ENCODE measurements around the gene EEF2K.

- TF ChIP-seq CTCF (IDR thresholded peaks at IDR 0.05) (no peak), EP300 (IDR thresholded peaks at IDR 0.05) (no peak)
These were observed 100.7 kb downstream of the EEF2K start for GRCh38 chr16:22306788-22307187.

Measured in tibial nerve (tissue), 4 donors.